Keratinocyte (primary cell): ENCODE data around the gene SZT2. TPM values are rescaled to one million over a fixed set of nuclear protein-coding genes. Genes with fewer than 3 reads are reported as not detected.

Source experiments
- DNase-seq: peaks from one replicate; pipeline ENCODE4 v3.0.0-alpha.2; 2011; ENCODE audit warnings: low read depth, missing footprints, low spot score
- FAIRE-seq: peaks from 2 replicates; lab custom pipeline; 2011; peaks lifted over from hg19 to GRCh38; lab: Jason Lieb, UNC
- H2AFZ ChIP-seq: 2 replicates; pipeline ENCODE4 v1.6.0; 2012; ENCODE audit warnings: low read length, control low read depth, inconsistent platforms; ENCODE audit not compliant: control insufficient read depth
- H3K27ac ChIP-seq: 2 replicates; pipeline ENCODE4 v1.5.1; 2011; ENCODE audit warnings: low read length; ENCODE audit not compliant: control insufficient read depth, insufficient read depth
- H3K27me3 ChIP-seq: 3 replicates; pipeline ENCODE4 v1.6.0; 2011; ENCODE audit warnings: low read length; ENCODE audit not compliant: control insufficient read depth, insufficient read depth; ENCODE audit errors: extremely low read depth
- H3K36me3 ChIP-seq, 2 experiments: 2 replicates in 1 of 2; 3 replicates in 1 of 2; pipeline ENCODE4 v1.5.1; 2011; ENCODE audit warnings: low read length in 2 of 2, mild to moderate bottlenecking in 1 of 2; ENCODE audit not compliant: control insufficient read depth in 2 of 2, insufficient read depth in 2 of 2; ENCODE audit errors: extremely low read depth in 1 of 2
- H3K4me1 ChIP-seq: 3 replicates; pipeline ENCODE4 v1.5.1; 2011; ENCODE audit warnings: low read length; ENCODE audit not compliant: control insufficient read depth, insufficient read depth; ENCODE audit errors: extremely low read depth
- H3K4me2 ChIP-seq: 3 replicates; pipeline ENCODE4 v1.6.0; 2011; ENCODE audit warnings: low read depth, low read length; ENCODE audit not compliant: control insufficient read depth, insufficient read depth; ENCODE audit errors: extremely low read depth
- H3K4me3 ChIP-seq, 3 experiments: fragments of 200-600 bp in 1 of 3; sonication (generic) in 1 of 3; 2 replicates in 2 of 3; 3 replicates in 1 of 3; pipeline ENCODE4 v1.5.1; 2011 to 2016; ENCODE audit warnings: low read length in 3 of 3, mild to moderate bottlenecking in 3 of 3, control low read depth in 2 of 3, inconsistent platforms in 1 of 3, low read depth in 1 of 3, mixed read lengths in 1 of 3, mixed run types in 1 of 3, moderate library complexity in 1 of 3; ENCODE audit not compliant: control insufficient read depth in 2 of 3, insufficient read depth in 2 of 3; ENCODE audit errors: extremely low read depth in 1 of 3
- H3K79me2 ChIP-seq: 2 replicates; pipeline ENCODE4 v1.6.0; 2012; ENCODE audit warnings: low read length; ENCODE audit not compliant: control insufficient read depth, insufficient read depth
- H3K9ac ChIP-seq: 3 replicates; pipeline ENCODE4 v1.6.0; 2011; ENCODE audit warnings: low read length; ENCODE audit not compliant: control insufficient read depth, insufficient read depth; ENCODE audit errors: extremely low read depth
- H3K9me1 ChIP-seq: 3 replicates; pipeline ENCODE4 v1.6.0; 2011; ENCODE audit warnings: low read length; ENCODE audit not compliant: control insufficient read depth, insufficient read depth; ENCODE audit errors: extremely low read depth
- H3K9me3 ChIP-seq: 2 replicates; pipeline ENCODE4 v1.5.1; 2012; ENCODE audit warnings: low read depth, low read length; ENCODE audit not compliant: control insufficient read depth
- H4K20me1 ChIP-seq: 3 replicates; pipeline ENCODE4 v1.6.0; 2011; ENCODE audit warnings: low read length; ENCODE audit not compliant: control insufficient read depth, insufficient read depth; ENCODE audit errors: extremely low read depth
- CTCF ChIP-seq, 3 experiments: IDR thresholded peaks in 1 of 3; conservative IDR thresholded peaks in 1 of 3; optimal IDR thresholded peaks in 1 of 3; 2 replicates in 2 of 3; 3 replicates in 1 of 3; pipeline versions ENCODE3 to v1.5.1; 2011; ENCODE audit warnings: low read length in 3 of 3, mild to moderate bottlenecking in 3 of 3, moderate library complexity in 2 of 3, control low read depth in 1 of 3, inconsistent platforms in 1 of 3; ENCODE audit not compliant: insufficient read depth in 2 of 3; ENCODE audit errors: extremely low read depth in 1 of 3
- EZH2 ChIP-seq: IDR thresholded peaks from one replicate; pipeline ENCODE4 v1.6.1; 2012; ENCODE audit warnings: inconsistent platforms, mild to moderate bottlenecking, low read length, moderate library complexity
- dilution Hi-C: fragments of 300-500 bp; cut with MboI; formaldehyde crosslinking; loops from one replicate; pipeline ENCODE4 v1.7.0; 2020; ENCODE audit warnings: low sequenced_read_pairs; ENCODE audit not compliant: extremely low pct_ligation_motif_present
- polyA plus RNA-seq, 5 experiments: library from polyadenylated mRNA; depleted of rRNA in 3 of 5; stranded (reverse) in 3 of 5; stranded (forward) in 1 of 5; unstranded in 1 of 5; fragments of >200 nt; gene quantifications; 1 replicate in 1 of 5; 2 replicates in 3 of 5; 3 replicates in 1 of 5; pipeline versions ENCODE4 v1.2.1 to v1.2.3, GENCODE V29; 2011 to 2012; ENCODE audit warnings: missing spikeins in 2 of 5, low read depth in 1 of 5, low replicate concordance in 1 of 5

SZT2 gene
- polyA plus RNA-seq, 1 donor (not counting 4 experiments of a cell fraction or from before 2014, with no cell fraction given), result 6.1 TPM

- Histone ChIP-seq H3K4me2 (no peak overlapping the region), H3K9me1 (no peaks in the 10 kb centered on the region), H3K27ac (no peak overlapping the region), H3K4me3 (no peak overlapping the region), H3K9ac (no peak overlapping the region), H2AFZ (no peak overlapping the region), H3K4me1 (peaks cover 25% of the 10 kb centered on the region), H3K27me3 (no peaks in the 10 kb centered on the region), H3K79me2 (peaks cover 5% of the 10 kb centered on the region), H4K20me1 (no peaks in the 10 kb centered on the region), H3K9me3 (no peaks in the 10 kb centered on the region), H3K36me3 (peaks cover 40 to 56% of the 10 kb centered on the region in 2 experiments)
- TF ChIP-seq CTCF (optimal IDR thresholded peaks at IDR 0.05 in 1 of 3, IDR thresholded peaks at IDR 0.05 in 1 of 3, conservative IDR thresholded peaks at IDR 0.05 in 1 of 3; ENCODE audit: extremely low read depth in 1 of 3, insufficient read depth in 2 of 3, low read length in 3 of 3) (no peak), EZH2 (no peak)
- no peak for FAIRE-seq
- no peak for DNase-seq
- dilution Hi-C loops, result no loop called here
These were observed 61.5 kb downstream of the SZT2 start for GRCh38 chr1:43451157-43451591.

- Histone ChIP-seq H3K36me3 (peaks cover 32 to 48% of the 10 kb centered on the region in 2 experiments), H3K9ac (no peak overlapping the region), H3K9me3 (no peaks in the 10 kb centered on the region), H3K4me2 (peak overlapping the region; percentile 87), H4K20me1 (no peaks in the 10 kb centered on the region), H3K27me3 (no peaks in the 10 kb centered on the region), H3K4me1 (peaks cover 25% of the 10 kb centered on the region), H3K4me3 (no peak overlapping the region), H3K9me1 (no peaks in the 10 kb centered on the region), H3K79me2 (peaks cover 5% of the 10 kb centered on the region), H2AFZ (no peak overlapping the region), H3K27ac (no peak overlapping the region)
- DNase-seq (no peak), FAIRE-seq (no peak)
- TF ChIP-seq CTCF (optimal IDR thresholded peaks at IDR 0.05 in 1 of 3, IDR thresholded peaks at IDR 0.05 in 1 of 3, conservative IDR thresholded peaks at IDR 0.05 in 1 of 3; ENCODE audit: extremely low read depth in 1 of 3, insufficient read depth in 2 of 3, low read length in 3 of 3), result no peak
- no peak for TF ChIP-seq EZH2
- dilution Hi-C loops, result no loop called here
These were observed 62.2 kb downstream of the SZT2 start for GRCh38 chr1:43451701-43452532.
